ENCODE measurements around the gene CDIP1.

DNA sequence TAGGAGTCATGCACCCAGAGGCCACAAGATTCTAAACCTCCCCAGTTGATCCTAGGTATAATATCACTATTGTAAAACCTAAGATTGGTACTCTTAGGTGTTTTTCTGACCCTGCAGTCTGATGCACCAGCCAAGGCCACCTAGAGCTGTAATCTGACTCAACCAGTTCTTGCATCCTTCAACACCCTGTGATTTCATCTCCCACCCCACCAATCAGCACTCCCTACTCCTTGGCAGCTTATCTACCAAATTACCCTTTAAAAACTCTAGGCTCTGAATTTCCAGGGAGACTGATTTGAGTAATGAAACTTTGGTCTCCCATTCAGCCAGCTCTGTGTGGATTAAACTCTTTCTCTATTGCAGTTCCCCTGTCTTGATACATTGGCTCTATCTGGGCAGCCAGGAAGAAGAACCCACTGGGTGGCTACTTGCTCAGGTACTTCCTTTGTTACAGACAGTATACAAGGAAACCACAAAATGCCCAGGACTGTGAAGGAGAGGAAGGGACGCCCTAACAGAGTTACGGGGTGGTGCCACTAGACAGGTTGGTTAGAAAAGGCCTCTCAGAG lies 1.2 kb upstream of the CDIP1 start:
- TF ChIP-seq, protein P1, sequence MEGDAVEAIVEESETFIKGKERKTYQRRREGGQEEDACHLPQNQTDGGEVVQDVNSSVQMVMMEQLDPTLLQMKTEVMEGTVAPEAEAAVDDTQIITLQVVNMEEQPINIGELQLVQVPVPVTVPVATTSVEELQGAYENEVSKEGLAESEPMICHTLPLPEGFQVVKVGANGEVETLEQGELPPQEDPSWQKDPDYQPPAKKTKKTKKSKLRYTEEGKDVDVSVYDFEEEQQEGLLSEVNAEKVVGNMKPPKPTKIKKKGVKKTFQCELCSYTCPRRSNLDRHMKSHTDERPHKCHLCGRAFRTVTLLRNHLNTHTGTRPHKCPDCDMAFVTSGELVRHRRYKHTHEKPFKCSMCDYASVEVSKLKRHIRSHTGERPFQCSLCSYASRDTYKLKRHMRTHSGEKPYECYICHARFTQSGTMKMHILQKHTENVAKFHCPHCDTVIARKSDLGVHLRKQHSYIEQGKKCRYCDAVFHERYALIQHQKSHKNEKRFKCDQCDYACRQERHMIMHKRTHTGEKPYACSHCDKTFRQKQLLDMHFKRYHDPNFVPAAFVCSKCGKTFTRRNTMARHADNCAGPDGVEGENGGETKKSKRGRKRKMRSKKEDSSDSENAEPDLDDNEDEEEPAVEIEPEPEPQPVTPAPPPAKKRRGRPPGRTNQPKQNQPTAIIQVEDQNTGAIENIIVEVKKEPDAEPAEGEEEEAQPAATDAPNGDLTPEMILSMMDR (IDR thresholded peaks at IDR 0.05; ENCODE audit: low read depth, low read length, poor library complexity, severe bottlenecking), result no peak
- TF ChIP-seq EZH2phosphoT487 (IDR thresholded peaks at IDR 0.05; ENCODE audit: borderline replicate concordance, low read length), result no peak

Measured in DOHH2 (cell line).